ENCODE data around the gene HOXD4. TPM values are rescaled to one million over a fixed set of nuclear protein-coding genes. Genes with fewer than 3 reads are reported as not detected.

HOXD4 gene
- not detected for polyA plus RNA-seq

DNA sequence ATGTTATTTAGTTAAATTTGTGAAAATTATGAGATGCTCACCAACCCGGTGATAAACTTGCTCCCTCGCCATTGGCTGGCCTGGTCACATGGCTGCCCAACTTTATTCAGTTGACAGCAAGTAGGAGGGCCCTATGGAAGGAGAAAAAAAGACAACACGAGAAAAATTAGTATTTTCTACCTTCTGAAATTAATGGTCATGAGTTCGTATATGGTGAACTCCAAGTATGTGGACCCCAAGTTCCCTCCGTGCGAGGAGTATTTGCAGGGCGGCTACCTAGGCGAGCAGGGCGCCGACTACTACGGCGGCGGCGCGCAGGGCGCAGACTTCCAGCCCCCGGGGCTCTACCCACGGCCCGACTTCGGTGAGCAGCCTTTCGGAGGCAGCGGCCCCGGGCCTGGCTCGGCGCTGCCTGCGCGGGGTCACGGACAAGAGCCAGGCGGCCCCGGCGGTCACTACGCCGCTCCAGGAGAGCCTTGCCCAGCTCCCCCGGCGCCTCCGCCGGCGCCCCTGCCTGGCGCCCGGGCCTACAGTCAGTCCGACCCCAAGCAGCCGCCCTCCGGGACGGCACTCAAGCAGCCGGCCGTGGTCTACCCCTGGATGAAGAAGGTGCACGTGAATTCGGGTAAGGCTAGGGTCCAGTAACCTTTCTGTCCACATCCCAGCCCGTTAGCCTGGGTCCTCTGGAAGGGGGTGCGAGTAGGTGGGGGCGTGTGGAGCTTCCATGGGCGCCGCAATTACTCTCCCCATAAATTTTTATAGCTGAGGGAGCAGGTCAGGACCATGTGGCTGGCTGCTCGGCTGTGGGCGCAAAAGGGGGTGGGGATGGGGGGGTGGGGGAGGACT lies at the start of gene HOXD4:
Gene HOXD4, plus strand, starts transcription at position 109 of the 846 bp plus-strand sequence. Its CDS starts 84 bp downstream, at position 193.
- no peaks in the 10 kb centered on the region for H3K9me3 Mint-ChIP-seq
- H3K4me1 Mint-ChIP-seq = no peaks in the 10 kb centered on the region
- H3K36me3 Mint-ChIP-seq = no peaks in the 10 kb centered on the region
- peak within 1 kb of the TSS in 1 of 4 donors; percentile 49 for H3K4me3 Mint-ChIP-seq
- H3K27ac Mint-ChIP-seq = peak within 1 kb of the TSS in 2 of 3 donors; percentile 60 to 89
- peaks cover 63% of the 10 kb centered on the region for H3K27me3 Mint-ChIP-seq

DNA sequence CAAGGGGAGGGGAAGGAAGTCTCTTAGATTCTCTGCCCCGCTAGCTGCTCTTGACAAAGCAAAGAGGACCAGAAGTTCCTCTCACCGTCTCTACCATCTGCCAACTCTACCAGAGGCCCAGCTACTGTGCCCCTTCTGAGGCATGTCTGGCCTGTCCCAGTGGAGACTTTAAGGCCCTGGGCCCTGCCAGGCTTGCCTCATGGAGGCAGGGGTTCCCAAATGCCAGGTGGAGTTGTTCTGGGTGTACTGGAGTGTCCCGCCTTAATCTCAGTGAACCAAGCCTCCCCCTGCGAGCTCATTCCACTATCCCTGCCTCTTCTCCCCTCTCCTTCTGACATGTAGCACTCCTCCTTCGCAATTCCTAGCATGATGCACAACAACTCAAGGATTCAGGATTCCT lies 49.5 kb upstream of the HOXD4 start:
- Mint-ChIP-seq H3K27ac (peak overlapping the region in 1 of 3 donors; percentile 87), H3K36me3 (peaks cover 2% of the 10 kb centered on the region)

DNA sequence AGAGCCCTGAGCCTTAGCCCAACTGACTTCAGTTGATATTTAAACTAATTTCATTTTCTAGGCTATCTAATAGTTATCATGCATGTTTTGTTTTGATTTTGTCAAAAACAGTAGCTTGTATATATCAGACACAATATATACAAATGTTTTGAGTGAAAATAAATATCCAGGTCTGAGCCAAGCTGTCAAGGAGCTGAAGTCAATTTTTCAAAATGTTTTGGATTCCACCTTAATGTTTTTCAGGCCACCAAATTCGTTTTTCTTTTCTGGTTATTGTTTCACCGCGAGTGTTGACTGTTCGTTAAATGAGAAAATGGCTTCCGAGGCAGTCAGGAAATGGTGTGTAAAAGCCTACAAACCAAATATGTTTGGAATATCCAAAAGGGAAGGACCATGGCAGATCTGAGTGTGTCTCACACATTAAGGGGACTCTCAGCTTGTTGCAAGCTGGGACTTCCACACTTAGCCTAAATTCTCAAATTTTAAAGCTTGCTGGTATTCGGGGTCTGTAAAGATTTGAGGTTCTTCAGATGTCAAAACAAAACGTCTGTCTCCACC lies 49.0 kb upstream of the HOXD4 start:
- Mint-ChIP-seq H3K27ac (peak overlapping the region in 1 of 3 donors; percentile 87), H3K36me3 (peaks cover 2% of the 10 kb centered on the region), H3K27me3 (peaks cover 81% of the 10 kb centered on the region), H3K9me3 (peaks cover 0 to 10% (median 1%) of the 10 kb centered on the region in 3 donors), H3K4me1 (peaks cover 0 to 8% (median 5%) of the 10 kb centered on the region in 3 donors), H3K4me3 (peak overlapping the region in 1 of 4 donors; percentile 72)

More for the DNA sequence above, 49.5 kb upstream of the HOXD4 start:
- H3K9me3 Mint-ChIP-seq = peaks cover 0 to 10% (median 1%) of the 10 kb centered on the region in 3 donors
- peaks cover 83% of the 10 kb centered on the region for H3K27me3 Mint-ChIP-seq
- peaks cover under 1 to 12% (median 5%) of the 10 kb centered on the region in 3 donors for H3K4me1 Mint-ChIP-seq
- H3K4me3 Mint-ChIP-seq = peak overlapping the region in 1 of 4 donors; percentile 72

DNA sequence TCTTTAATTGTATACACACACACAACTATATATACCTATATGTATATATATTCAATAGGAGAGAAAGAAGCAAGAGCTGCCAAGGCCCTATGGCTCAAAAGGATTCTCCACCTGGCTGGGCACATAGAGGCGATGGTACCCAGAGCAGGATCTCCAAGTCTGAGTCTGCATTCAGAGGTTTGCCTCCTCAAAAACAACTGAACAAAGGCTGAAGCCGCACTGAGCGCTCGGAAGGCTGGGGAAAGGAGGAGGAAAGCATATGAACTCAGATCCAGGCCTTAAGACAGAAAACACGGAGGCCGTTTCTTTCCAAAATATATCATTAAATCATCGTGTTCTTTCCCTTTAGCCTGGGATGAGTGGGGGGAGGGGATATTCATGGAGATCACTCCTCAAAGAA lies 48.2 kb upstream of the HOXD4 start:
- peak overlapping the region in 2 of 3 donors; percentile 71 to 87 for H3K27ac Mint-ChIP-seq
- peak overlapping the region in 2 of 4 donors; percentile 72 to 77 for H3K4me3 Mint-ChIP-seq

DNA sequence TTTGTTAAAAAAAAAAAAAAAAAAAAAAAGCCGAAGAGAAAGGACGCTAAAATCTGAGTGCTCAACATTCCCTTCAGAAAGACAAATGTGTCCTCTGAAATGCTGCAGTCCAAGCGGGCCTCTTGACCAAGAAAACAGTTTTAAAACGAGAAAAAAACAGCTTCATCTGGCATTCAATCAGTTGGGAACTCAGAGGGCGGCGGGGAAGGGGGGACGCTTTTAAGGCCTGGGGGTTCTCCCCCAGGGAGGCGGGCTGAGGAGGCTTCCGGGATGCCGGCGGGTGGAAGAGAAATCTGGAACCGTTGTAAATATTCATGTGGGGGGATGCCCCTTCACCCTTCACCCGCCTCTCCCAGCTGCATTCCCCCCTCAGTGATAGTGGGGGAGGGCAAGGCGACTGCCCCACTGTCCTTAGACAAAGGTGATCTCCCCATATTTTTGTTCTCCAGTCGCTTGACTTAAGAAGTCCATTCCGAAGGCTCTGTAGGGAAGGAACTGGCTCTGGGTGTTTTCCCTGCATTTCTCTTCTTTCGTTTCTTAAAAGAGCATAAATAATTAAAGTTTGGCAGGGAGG lies 47.5 kb upstream of the HOXD4 start:
- peak overlapping the region in 1 of 4 donors; percentile 27 for H3K4me3 Mint-ChIP-seq
- peaks cover 0 to 12% (median 1%) of the 10 kb centered on the region in 3 donors for H3K9me3 Mint-ChIP-seq
- peaks cover 72% of the 10 kb centered on the region for H3K27me3 Mint-ChIP-seq
- peaks cover 2% of the 10 kb centered on the region for H3K36me3 Mint-ChIP-seq
- peaks cover 0 to 5% (median 3%) of the 10 kb centered on the region in 3 donors for H3K4me1 Mint-ChIP-seq
- H3K27ac Mint-ChIP-seq = peak overlapping the region in 2 of 3 donors; percentile 80 to 96

More for the DNA sequence above, 48.2 kb upstream of the HOXD4 start:
- Mint-ChIP-seq H3K36me3 (peaks cover 2% of the 10 kb centered on the region), H3K27me3 (peaks cover 74% of the 10 kb centered on the region), H3K9me3 (peaks cover 0 to 10% (median 1%) of the 10 kb centered on the region in 3 donors), H3K4me1 (peaks cover 0 to 5% (median 3%) of the 10 kb centered on the region in 3 donors)

DNA sequence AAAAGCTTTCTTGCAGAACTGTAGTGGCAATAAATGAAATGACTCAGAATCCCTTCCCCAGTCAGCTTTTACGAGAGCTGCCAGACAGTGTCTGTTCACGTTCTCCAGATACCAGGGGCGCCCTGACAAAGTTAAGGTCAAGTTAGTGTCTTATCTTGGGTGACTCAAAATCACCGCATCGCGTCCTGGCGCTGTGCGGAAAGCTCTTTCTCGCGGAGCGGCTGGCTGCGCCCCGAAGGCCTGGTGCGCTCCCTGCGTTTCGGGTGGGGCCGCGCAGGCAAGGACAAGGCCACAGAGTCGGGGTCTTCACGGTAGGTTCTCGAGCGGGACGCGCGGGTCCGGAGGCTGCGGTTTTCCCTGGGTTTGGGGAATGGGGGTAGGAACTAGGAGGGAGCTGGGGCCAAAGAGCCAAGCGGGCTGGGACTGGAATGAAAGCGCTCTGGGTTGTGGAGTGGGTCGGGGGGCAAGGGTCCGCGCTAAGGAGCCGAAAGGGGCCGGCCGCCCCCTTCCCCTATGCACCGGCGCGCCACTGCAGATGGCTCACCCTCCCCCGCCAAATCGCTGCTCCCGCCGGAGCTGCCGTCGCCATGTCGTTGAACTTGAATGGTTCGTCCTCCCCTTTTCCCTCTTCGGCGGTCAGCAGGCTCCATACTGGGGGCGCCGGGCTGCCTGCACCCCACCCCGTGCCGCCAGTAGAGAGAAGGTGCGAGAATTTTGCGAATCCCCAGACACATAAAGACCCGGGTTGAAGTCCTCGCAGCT lies 46.9 kb upstream of the HOXD4 start:
- Mint-ChIP-seq H3K4me3 (peak overlapping the region in 1 of 4 donors; percentile 27), H3K4me1 (peaks cover 0 to 6% (median 5%) of the 10 kb centered on the region in 3 donors), H3K9me3 (peaks cover 1 to 16% (median 3%) of the 10 kb centered on the region in 3 donors), H3K27ac (peak overlapping the region in 2 of 3 donors; percentile 59 to 96), H3K36me3 (peaks cover 5% of the 10 kb centered on the region), H3K27me3 (peaks cover 72% of the 10 kb centered on the region)

DNA sequence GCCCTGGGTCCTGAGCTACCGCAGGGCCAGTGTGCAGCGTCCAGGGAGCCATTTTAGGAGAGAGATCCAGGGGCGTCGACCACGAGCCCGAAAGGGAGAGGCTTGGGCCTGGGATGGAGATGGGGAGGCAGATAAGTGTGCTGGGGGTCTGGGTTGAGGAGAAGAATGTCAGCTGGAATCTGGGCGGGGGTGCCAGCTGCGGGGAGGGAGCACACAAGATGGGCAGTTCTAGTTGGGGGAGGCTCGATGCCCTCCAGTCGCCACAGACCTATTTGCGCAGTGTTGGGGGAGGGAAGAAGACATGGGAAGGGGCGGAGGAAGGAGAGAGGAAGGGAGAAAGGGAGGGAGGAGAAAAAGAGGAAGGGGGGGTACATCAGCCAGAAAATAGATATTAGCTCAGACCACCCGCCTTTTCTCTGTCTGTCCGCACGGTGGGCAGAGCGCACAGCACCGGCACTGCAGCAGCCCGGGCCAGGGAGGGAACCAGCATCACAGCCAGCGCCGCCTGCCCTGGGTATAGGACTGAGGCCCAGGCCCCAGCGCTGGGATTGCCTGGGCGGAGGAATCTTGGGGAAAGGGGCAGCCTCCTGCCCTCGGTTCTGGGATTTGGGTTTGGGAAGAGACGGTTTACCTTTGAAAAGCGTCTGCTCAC lies 46.1 kb upstream of the HOXD4 start:
- Mint-ChIP-seq H3K9me3 (peaks cover 1 to 18% (median 4%) of the 10 kb centered on the region in 3 donors), H3K4me1 (peaks cover 0 to 6% (median 5%) of the 10 kb centered on the region in 3 donors), H3K36me3 (peaks cover 5% of the 10 kb centered on the region), H3K27ac (peak overlapping the region in 2 of 3 donors; percentile 41 to 96), H3K4me3 (peak overlapping the region in 1 of 4 donors; percentile 73), H3K27me3 (peaks cover 73% of the 10 kb centered on the region)

DNA sequence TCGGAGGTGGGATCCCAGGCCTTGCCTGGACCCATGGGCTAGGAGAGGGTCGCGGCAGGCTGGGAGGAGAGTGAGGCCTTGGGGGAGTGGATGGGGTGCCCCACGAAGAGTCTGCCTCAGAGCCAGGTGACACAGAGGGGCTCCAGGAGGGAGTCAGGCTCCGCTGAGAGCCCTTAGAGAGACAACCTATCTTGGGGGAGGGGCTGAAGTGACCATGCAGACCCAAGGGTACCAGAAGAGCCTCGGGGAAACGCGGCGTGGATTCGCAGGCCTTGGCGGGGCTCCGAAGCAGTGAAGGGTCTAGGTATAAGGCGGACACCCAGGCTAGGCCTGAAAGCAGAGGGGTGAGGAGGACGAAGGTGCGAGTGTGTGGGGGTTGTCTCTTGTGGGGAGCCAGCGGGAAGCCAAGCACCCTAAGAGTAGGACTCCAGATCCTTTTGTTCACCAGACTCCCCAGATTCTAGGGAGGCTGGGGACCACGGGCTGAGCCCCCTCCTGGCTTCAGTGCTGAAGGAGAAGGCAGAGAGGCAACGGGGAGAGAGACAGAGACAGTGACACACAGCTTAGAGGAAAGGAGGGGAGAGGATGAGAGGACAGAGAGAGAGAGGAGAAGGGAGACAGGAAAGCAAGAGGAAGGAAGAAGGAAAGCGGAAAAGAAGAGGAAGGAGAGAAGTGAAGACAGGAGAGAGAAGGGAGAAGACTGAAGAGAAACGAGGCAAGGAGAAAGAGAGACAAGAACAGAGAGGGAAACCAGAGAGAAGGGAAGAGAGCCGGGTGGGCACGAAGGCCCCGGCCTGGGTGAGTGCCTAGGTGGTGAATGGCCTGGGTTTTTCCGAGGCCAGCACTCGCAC lies 45.4 kb upstream of the HOXD4 start:
- peak overlapping the region in 3 of 4 donors; percentile 50 to 79 (median 73) for H3K4me3 Mint-ChIP-seq
- peaks cover 66% of the 10 kb centered on the region for H3K27me3 Mint-ChIP-seq
- peak overlapping the region; percentile 50 to 96 (median 83) for H3K27ac Mint-ChIP-seq
- peaks cover 0 to 6% (median 5%) of the 10 kb centered on the region in 3 donors for H3K4me1 Mint-ChIP-seq
- H3K9me3 Mint-ChIP-seq = peaks cover 1 to 18% (median 4%) of the 10 kb centered on the region in 3 donors
- peaks cover 5% of the 10 kb centered on the region for H3K36me3 Mint-ChIP-seq

DNA sequence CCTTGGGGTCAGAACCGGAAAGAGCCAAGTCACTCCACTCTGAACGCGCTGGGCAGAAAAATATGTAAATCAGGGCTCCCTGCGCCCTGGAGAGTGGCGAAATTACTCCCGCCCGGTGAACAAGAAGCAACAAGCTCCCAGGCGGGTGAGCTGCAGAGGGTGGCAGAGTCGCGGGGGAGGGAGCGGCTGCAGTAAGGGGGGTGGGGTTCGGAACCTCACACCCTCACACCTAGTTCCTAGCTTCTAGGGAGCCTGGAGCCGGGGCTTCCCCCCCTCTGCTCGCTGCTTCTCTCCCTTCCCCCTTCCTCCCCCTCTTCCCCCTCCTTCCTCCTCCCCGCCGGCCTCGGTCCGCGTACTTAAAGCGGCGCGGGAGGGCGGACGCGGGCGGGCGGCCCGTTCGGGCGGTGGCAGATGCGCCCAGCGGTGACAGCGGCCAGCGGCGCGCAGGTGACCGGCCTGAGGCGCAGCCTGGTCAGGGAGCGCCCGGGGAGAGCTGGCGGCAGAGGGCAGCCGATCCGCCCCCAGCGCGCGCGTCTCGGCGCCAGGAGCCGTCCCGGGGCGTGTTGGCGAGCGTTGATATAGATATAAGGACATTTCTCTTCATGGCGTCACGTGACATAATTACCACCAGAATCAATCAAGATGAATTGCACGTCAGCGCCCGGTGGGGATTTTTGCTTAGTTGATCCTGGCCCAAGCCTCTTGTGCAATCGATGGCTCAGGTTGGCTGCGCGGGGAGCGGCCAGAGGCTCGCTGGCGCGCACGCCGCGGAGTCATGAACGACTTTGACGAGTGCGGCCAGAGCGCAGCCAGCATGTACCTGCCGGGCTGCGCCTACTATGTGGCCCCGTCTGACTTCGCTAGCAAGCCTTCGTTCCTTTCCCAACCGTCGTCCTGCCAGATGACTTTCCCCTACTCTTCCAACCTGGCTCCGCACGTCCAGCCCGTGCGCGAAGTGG lies 44.5 kb upstream of the HOXD4 start, which contains the start of gene HOXD11:
Gene HOXD11, plus strand, starts transcription at position 700 of the 959 bp plus-strand sequence. Its CDS starts 76 bp downstream, at position 776.
- peaks cover 62% of the 10 kb centered on the region for H3K27me3 Mint-ChIP-seq
- H3K27ac Mint-ChIP-seq = peak within 1 kb of the TSS; percentile 50 to 96 (median 85)
- peaks cover 1 to 13% (median 4%) of the 10 kb centered on the region in 3 donors for H3K9me3 Mint-ChIP-seq
- peak within 1 kb of the TSS in 3 of 4 donors; percentile 50 to 79 (median 73) for H3K4me3 Mint-ChIP-seq
- peaks cover 3% of the 10 kb centered on the region for H3K36me3 Mint-ChIP-seq
- H3K4me1 Mint-ChIP-seq = peaks cover 0 to 6% (median 5%) of the 10 kb centered on the region in 3 donors

DNA sequence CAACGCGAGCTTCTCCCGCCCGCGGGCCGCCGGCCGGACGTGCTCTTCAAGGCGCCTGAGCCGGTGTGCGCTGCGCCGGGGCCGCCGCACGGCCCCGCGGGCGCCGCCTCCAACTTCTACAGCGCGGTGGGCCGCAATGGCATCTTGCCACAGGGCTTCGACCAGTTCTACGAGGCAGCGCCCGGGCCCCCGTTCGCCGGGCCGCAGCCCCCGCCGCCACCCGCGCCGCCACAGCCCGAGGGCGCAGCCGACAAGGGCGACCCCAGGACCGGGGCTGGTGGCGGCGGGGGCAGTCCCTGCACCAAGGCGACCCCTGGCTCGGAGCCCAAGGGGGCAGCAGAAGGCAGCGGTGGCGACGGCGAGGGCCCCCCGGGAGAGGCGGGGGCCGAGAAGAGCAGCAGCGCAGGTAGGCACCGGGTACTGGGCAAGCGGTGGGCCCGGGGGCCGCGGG lies 43.6 kb upstream of the HOXD4 start:
- H3K27ac Mint-ChIP-seq = no peak overlapping the region
- H3K36me3 Mint-ChIP-seq = peaks cover 3% of the 10 kb centered on the region
- H3K4me3 Mint-ChIP-seq = no peak overlapping the region
- peaks cover 57% of the 10 kb centered on the region for H3K27me3 Mint-ChIP-seq
- H3K4me1 Mint-ChIP-seq = peaks cover 0 to 6% (median 5%) of the 10 kb centered on the region in 3 donors
- H3K9me3 Mint-ChIP-seq = peaks cover 0 to 13% (median 4%) of the 10 kb centered on the region in 3 donors

DNA sequence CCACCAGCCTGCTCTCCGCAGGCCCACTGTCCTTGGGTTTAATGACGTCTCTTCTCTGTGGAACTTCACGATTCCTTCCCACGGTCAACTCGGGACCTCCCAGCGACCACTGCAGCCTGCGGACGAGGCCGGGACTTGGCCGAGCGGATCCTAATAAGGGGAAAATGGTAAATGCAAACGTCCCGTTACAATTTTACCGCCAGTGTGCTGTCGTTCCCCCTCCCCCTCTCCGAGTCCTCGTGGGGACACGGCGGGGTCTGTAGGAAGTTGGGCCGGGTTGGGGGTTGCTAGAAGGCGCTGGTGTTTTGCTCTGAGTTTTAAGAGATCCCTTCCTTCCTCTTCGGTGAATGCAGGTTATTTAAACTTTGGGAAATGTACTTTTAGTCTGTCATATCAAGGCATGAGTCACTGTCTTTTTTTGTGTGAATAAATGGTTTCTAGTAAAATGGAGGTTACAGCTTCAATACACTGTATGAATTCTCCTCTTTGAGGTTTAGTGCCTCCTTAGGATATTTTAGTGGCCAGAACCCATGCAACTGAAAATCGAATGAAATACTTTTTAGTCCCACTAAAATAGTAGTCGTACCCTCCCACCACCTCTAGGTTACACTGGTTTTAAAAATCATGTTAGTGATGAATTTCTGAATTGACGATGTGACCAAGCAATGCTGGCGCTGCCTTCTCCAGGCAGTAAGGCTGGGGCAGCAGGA lies 42.0 kb upstream of the HOXD4 start:
- H3K27ac Mint-ChIP-seq = peak overlapping the region; percentile 92 to 95 (median 94)
- peak overlapping the region in 3 of 4 donors; percentile 47 to 72 (median 60) for H3K4me3 Mint-ChIP-seq
- H3K36me3 Mint-ChIP-seq = peaks cover 3% of the 10 kb centered on the region
- H3K9me3 Mint-ChIP-seq = peaks cover 0 to 13% (median 4%) of the 10 kb centered on the region in 3 donors
- H3K4me1 Mint-ChIP-seq = peaks cover 0 to 5% (median 4%) of the 10 kb centered on the region in 3 donors
- peaks cover 57% of the 10 kb centered on the region for H3K27me3 Mint-ChIP-seq

Measured in IgD-negative memory B cell (primary cell).